ENCODE data around the gene VTI1A. TPM values are rescaled to one million over a fixed set of nuclear protein-coding genes. Genes with fewer than 3 reads are reported as not detected.

VTI1A gene
- total RNA-seq, 3 donors from 2014 or later (not counting 1 experiment from before 2014, with no cell fraction given) = 62.6 to 77.6 (median 68.2) TPM

- peaks cover 0 to 12% of the 10 kb centered on the region in 2 donors for H3K4me1 Mint-ChIP-seq
- H3K9me3 Mint-ChIP-seq = no peaks in the 10 kb centered on the region
- H3K36me3 Mint-ChIP-seq = no peaks in the 10 kb centered on the region
- no peak overlapping the region for H3K27ac Mint-ChIP-seq
- no peak overlapping the region for H3K4me3 ChIP-seq (ENCODE audit: low read length)
- no peaks in the 10 kb centered on the region for H3K9me3 ChIP-seq (ENCODE audit: control insufficient read depth, insufficient read depth, low read length)
- no peak for TF ChIP-seq CTCF (IDR thresholded peaks at IDR 0.05)
- no peak overlapping the region for H3K4me3 Mint-ChIP-seq
- no peak overlapping the region for H3K27ac ChIP-seq (ENCODE audit: low read length)
- no peaks in the 10 kb centered on the region for H3K27me3 Mint-ChIP-seq (ENCODE audit: low read depth in 2 of 2)
- H3K4me1 ChIP-seq (ENCODE audit: control insufficient read depth, insufficient read depth, low read length) = no peaks in the 10 kb centered on the region
- DNase-seq = no peak
- no peak for ATAC-seq
- no peaks in the 10 kb centered on the region for H3K36me3 ChIP-seq (ENCODE audit: control insufficient read depth, insufficient read depth, low read length)
- H3K27me3 ChIP-seq (ENCODE audit: control insufficient read depth, insufficient read depth, low read length) = no peaks in the 10 kb centered on the region
- intact Hi-C loops (cut with micrococcal nuclease) = no loop called here
Observed at GRCh38 chr10:112778579-112778978, 331.6 kb downstream of the VTI1A start.

GRCh38 chr10:112779025-112779770 lies 332.2 kb downstream of the VTI1A start:
- H3K4me3 Mint-ChIP-seq = no peak overlapping the region
- H3K36me3 ChIP-seq (ENCODE audit: control insufficient read depth, insufficient read depth, low read length) = no peaks in the 10 kb centered on the region
- no peak overlapping the region for H3K4me3 ChIP-seq (ENCODE audit: low read length)
- H3K27ac ChIP-seq (ENCODE audit: low read length) = no peak overlapping the region
- intact Hi-C loops (cut with micrococcal nuclease) = no loop called here
- H3K4me1 Mint-ChIP-seq = peaks cover 0 to 7% of the 10 kb centered on the region in 2 donors
- no peak for ATAC-seq
- no peaks in the 10 kb centered on the region for H3K27me3 ChIP-seq (ENCODE audit: control insufficient read depth, insufficient read depth, low read length)
- 67% methylated on average over 5 of the region's 7 CpGs for WGBS (ENCODE audit: insufficient coverage)
- no peaks in the 10 kb centered on the region for H3K9me3 ChIP-seq (ENCODE audit: control insufficient read depth, insufficient read depth, low read length)
- no peaks in the 10 kb centered on the region for H3K9me3 Mint-ChIP-seq
- no peaks in the 10 kb centered on the region for H3K36me3 Mint-ChIP-seq
- no peaks in the 10 kb centered on the region for H3K4me1 ChIP-seq (ENCODE audit: control insufficient read depth, insufficient read depth, low read length)
- DNase-seq = no peak
- no peak for TF ChIP-seq CTCF (IDR thresholded peaks at IDR 0.05)
- H3K27me3 Mint-ChIP-seq (ENCODE audit: low read depth in 2 of 2) = no peaks in the 10 kb centered on the region
- H3K27ac Mint-ChIP-seq = no peak overlapping the region

GRCh38 chr10:112782200-112782907 lies 335.3 kb downstream of the VTI1A start:
- ATAC-seq = no peak

More at GRCh38 chr10:112782200-112782907, 335.3 kb downstream of the VTI1A start:
- Mint-ChIP-seq H3K36me3 (no peaks in the 10 kb centered on the region), H3K27me3 (ENCODE audit: low read depth in 2 of 2) (no peaks in the 10 kb centered on the region), H3K9me3 (no peaks in the 10 kb centered on the region), H3K4me1 (peaks cover 0 to 7% of the 10 kb centered on the region in 2 donors), H3K4me3 (no peak overlapping the region), H3K27ac (no peak overlapping the region)
- H3K9me3 ChIP-seq (ENCODE audit: control insufficient read depth, insufficient read depth, low read length) = no peaks in the 10 kb centered on the region
- H3K36me3 ChIP-seq (ENCODE audit: control insufficient read depth, insufficient read depth, low read length) = no peaks in the 10 kb centered on the region
- H3K27ac ChIP-seq (ENCODE audit: low read length) = no peak overlapping the region
- H3K4me1 ChIP-seq (ENCODE audit: control insufficient read depth, insufficient read depth, low read length) = no peaks in the 10 kb centered on the region
- TF ChIP-seq CTCF (IDR thresholded peaks at IDR 0.05) = no peak
- intact Hi-C loops (cut with micrococcal nuclease) = no loop called here
- H3K27me3 ChIP-seq (ENCODE audit: control insufficient read depth, insufficient read depth, low read length) = no peaks in the 10 kb centered on the region
- H3K4me3 ChIP-seq (ENCODE audit: low read length) = no peak overlapping the region
- WGBS (ENCODE audit: insufficient coverage) = 94% methylated on average over 18 of the region's 18 CpGs
- no peak for DNase-seq
